NCI-H187 treated with DMSO at 0.1 percent for 48 hours (cell line): ENCODE results near the gene LEFTY1.
"Not testable (repeated sequence)": the region's sequence is repeated elsewhere in the genome, so short reads cannot be mapped to it uniquely, and the experiment has no call there.

Source experiments
- DNase-seq: peaks from one replicate; lab custom pipeline; 2025; lab: John Stamatoyannopoulos, UW

The LEFTY1 gene

GRCh38 chr1:225888898-225889601 is at the start of gene LEFTY1:
Gene LEFTY1 (minus strand): TSS chr1:225889146. CDS start chr1:225889066, 80 bp downstream.
- no peak for DNase-seq

GRCh38 chr1:225937048-225937968 is 48.4 kb upstream of the LEFTY1 start:
- DNase-seq, result no peak

- no peak for DNase-seq
Measured at GRCh38 chr1:225936523-225936922, 47.6 kb upstream of the LEFTY1 start.

- not testable (repeated sequence) for DNase-seq
Measured at GRCh38 chr1:225936086-225936485, 47.1 kb upstream of the LEFTY1 start.

GRCh38 chr1:225934711-225935110 is 45.8 kb upstream of the LEFTY1 start:
- DNase-seq, result no peak

GRCh38 chr1:225933072-225933471 is 44.1 kb upstream of the LEFTY1 start:
- no peak for DNase-seq

- no peak for DNase-seq
Measured at GRCh38 chr1:225931270-225932136, 42.6 kb upstream of the LEFTY1 start.

GRCh38 chr1:225930566-225930965 is 41.6 kb upstream of the LEFTY1 start:
- no peak for DNase-seq

- not testable (repeated sequence) for DNase-seq
Measured at GRCh38 chr1:225929462-225929861, 40.5 kb upstream of the LEFTY1 start.

- no peak for DNase-seq
Measured at GRCh38 chr1:225928186-225929175, 39.5 kb upstream of the LEFTY1 start.

- DNase-seq, result no peak
Measured at GRCh38 chr1:225926551-225927113, 37.7 kb upstream of the LEFTY1 start.

GRCh38 chr1:225923692-225924555 is 35.0 kb upstream of the LEFTY1 start, which contains the start of gene PYCR2:
Gene PYCR2 (minus strand): TSS chr1:225924250. CDS start chr1:225924110, 140 bp downstream.
- peak; percentile 10 for DNase-seq

- no peak for DNase-seq
Measured at GRCh38 chr1:225923381-225923691, 34.4 kb upstream of the LEFTY1 start.

- DNase-seq, result no peak
Measured at GRCh38 chr1:225921734-225922709, 33.1 kb upstream of the LEFTY1 start.

GRCh38 chr1:225919906-225920305 is 31.0 kb upstream of the LEFTY1 start:
- no peak for DNase-seq

- no peak for DNase-seq
Measured at GRCh38 chr1:225918280-225918679, 29.3 kb upstream of the LEFTY1 start.

GRCh38 chr1:225917536-225917935 is 28.6 kb upstream of the LEFTY1 start:
- DNase-seq, result no peak

- no peak for DNase-seq
Measured at GRCh38 chr1:225917101-225917500, 28.2 kb upstream of the LEFTY1 start.
